ENCODE measurements around the gene WNT9B. TPM values are rescaled to one million over a fixed set of nuclear protein-coding genes. Genes with fewer than 3 reads are reported as not detected.

The WNT9B gene
- total RNA-seq, 4 donors from 2014 or later = not detected

DNA sequence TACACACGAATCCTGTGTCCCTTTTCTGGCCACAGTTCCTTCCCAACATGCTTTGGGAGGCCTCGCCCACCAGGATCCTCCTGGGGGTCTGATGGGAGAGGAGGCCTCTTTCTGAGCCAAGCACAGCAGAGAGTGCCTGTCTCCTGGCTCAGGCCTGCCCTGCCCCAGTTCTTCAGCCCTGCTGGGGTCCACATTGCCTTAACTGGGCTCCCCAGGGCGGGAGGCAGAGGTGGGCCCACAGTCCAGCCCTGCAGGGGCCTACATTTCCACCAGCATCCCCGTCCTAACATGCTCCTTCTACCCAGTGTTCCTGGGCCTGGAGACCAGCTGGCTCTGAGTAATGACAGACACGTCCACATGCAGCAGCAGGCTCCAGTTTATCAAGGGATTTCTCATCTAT, 29.6 kb downstream of the WNT9B start:
- WGBS, 2 donors (ENCODE audit: low coverage in 1 of 2) = 74% methylated on average over 5 of the region's 5 CpGs; no CpG with 5 or more reads in 1 of the 2 donors
- in situ Hi-C loops (cut with MboI; ENCODE audit: low pct_ligation_motif_present in 1 of 4, low pct_unique_long_range_greater_than_20kb in 1 of 4, low sequenced_read_pairs in 3 of 4) (no loop called here), intact Hi-C loops (cut with DNase I; ENCODE audit: low total_unique reads) (no loop called here)
- Histone ChIP-seq H3K36me3 (no peaks in the 10 kb centered on the region), H3K4me1 (no peaks in the 10 kb centered on the region), H3K4me3 (no peak overlapping the region), H3K9me3 (no peaks in the 10 kb centered on the region), H3K27me3 (peaks cover 14% of the 10 kb centered on the region), H3K27ac (no peak overlapping the region)
- TF ChIP-seq, protein P1, sequence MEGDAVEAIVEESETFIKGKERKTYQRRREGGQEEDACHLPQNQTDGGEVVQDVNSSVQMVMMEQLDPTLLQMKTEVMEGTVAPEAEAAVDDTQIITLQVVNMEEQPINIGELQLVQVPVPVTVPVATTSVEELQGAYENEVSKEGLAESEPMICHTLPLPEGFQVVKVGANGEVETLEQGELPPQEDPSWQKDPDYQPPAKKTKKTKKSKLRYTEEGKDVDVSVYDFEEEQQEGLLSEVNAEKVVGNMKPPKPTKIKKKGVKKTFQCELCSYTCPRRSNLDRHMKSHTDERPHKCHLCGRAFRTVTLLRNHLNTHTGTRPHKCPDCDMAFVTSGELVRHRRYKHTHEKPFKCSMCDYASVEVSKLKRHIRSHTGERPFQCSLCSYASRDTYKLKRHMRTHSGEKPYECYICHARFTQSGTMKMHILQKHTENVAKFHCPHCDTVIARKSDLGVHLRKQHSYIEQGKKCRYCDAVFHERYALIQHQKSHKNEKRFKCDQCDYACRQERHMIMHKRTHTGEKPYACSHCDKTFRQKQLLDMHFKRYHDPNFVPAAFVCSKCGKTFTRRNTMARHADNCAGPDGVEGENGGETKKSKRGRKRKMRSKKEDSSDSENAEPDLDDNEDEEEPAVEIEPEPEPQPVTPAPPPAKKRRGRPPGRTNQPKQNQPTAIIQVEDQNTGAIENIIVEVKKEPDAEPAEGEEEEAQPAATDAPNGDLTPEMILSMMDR (IDR thresholded peaks at IDR 0.05) = no peak
- TF ChIP-seq POLR2AphosphoS5 (IDR thresholded peaks at IDR 0.05) = no peak
- DNase-seq = no peak

DNA sequence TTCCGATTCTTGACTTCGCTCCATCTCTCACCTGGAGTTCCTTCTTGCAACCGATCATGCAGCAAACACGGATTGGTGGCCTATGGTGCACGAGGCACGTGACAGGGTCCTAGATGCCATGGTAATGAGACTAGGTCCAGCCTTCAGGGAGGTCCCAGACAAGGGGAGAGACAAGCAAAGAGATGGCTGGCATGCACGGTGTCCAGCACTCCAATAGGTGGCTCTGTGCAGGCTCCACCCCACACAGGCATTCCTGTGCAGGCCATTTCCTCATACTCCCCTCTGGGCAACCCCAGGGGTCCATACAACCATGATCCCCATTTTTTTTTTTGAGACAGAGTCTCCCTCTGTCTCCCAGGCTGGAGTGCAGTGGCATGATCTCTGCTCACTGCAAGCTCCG, 31.3 kb downstream of the WNT9B start:
- H3K27ac ChIP-seq = no peak overlapping the region
- H3K4me3 ChIP-seq = no peak overlapping the region
- no peaks in the 10 kb centered on the region for H3K4me1 ChIP-seq
- peaks cover 14% of the 10 kb centered on the region for H3K27me3 ChIP-seq
- TF ChIP-seq EP300 (IDR thresholded peaks at IDR 0.05; ENCODE audit: low read depth) = no peak
- TF ChIP-seq, protein P1 (IDR thresholded peaks at IDR 0.05) = no peak
- no peak for TF ChIP-seq POLR2A (IDR thresholded peaks at IDR 0.05)
- no peak for TF ChIP-seq POLR2AphosphoS5 (IDR thresholded peaks at IDR 0.05)
- H3K36me3 ChIP-seq = no peaks in the 10 kb centered on the region
- intact Hi-C loops (cut with DNase I; ENCODE audit: low total_unique reads) (no loop called here), in situ Hi-C loops (cut with MboI; ENCODE audit: low pct_ligation_motif_present in 1 of 4, low pct_unique_long_range_greater_than_20kb in 1 of 4, low sequenced_read_pairs in 3 of 4) (no loop called here)
- H3K9me3 ChIP-seq = no peaks in the 10 kb centered on the region
- DNase-seq = no peak
- 85 to 92% methylated on average over 2 to 8 of the region's 8 CpGs for WGBS, 2 donors (ENCODE audit: low coverage in 1 of 2)

DNA sequence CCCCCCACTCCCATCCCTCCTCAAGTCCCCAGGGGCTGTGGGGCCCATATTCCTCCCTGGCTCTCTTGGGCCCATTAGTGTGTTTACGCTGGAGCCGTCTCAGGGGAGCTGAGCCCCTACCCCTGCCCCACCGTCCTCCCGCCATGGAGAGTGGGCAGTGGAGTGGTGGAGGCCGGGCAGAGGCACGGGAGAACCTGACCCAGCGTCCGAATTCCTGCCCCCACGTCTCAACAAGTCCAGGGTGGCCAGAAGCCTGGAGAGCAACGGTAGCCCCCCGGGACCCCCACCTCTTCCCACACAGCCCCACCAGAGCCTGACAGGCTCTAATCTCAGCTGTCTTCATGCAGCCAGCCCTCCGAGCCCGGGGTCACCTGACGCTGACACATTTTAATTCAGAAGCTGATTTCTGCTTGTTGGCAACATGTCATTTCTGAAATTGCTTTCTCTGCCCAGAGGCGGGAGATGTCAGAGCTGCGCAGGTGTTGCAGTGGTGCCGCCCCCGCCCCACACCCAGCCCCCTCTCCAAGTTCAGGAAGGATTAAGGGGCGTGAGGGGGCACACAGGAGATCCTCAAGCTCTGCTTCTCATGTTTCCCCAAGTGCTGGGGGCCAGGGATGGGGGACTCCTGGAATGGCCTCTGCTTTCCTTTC, 32.6 kb downstream of the WNT9B start:
- H3K9me3 ChIP-seq = no peaks in the 10 kb centered on the region
- intact Hi-C loops (cut with DNase I; ENCODE audit: low total_unique reads) (no loop called here), in situ Hi-C loops (cut with MboI; ENCODE audit: low pct_ligation_motif_present in 1 of 4, low pct_unique_long_range_greater_than_20kb in 1 of 4, low sequenced_read_pairs in 3 of 4) (no loop called here)
- H3K27me3 ChIP-seq = peaks cover 17% of the 10 kb centered on the region
- H3K4me3 ChIP-seq = no peak overlapping the region
- TF ChIP-seq EP300 (IDR thresholded peaks at IDR 0.05; ENCODE audit: low read depth) (no peak), POLR2AphosphoS5 (IDR thresholded peaks at IDR 0.05) (no peak), POLR2A (IDR thresholded peaks at IDR 0.05) (no peak)
- TF ChIP-seq, protein P1 (IDR thresholded peaks at IDR 0.05) = no peak
- no peak overlapping the region for H3K27ac ChIP-seq
- no peaks in the 10 kb centered on the region for H3K36me3 ChIP-seq
- no peaks in the 10 kb centered on the region for H3K4me1 ChIP-seq
- 53 to 73% methylated on average over 3 to 19 of the region's 19 CpGs for WGBS, 2 donors (ENCODE audit: low coverage in 1 of 2)
- DNase-seq = no peak

DNA sequence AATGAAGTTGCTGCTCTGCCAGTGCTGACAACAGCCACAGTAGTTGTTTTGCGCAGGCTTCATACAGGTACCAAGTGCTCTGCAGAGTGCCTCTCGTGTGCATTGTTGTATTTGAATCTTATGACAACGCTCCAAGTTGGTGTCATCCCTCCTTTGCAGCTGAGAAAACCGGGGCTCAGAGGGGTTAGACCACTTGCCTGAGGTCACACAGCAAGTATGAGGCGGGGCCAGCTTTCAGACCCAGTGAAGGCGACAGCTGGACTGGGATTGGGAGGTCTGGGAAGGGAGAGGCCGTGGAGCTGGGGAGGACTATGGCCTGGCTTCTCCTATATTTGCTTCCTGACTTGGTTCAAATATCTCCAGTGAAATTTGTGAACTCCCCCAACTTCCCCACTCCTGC, 33.2 kb downstream of the WNT9B start:
- H3K27ac ChIP-seq = no peak overlapping the region
- H3K4me1 ChIP-seq = no peaks in the 10 kb centered on the region
- WGBS, 2 donors (ENCODE audit: low coverage in 1 of 2) = 78% methylated on average over 7 of the region's 7 CpGs; no CpG with 5 or more reads in 1 of the 2 donors
- no peak overlapping the region for H3K4me3 ChIP-seq
- in situ Hi-C loops (cut with MboI; ENCODE audit: low pct_ligation_motif_present in 1 of 4, low pct_unique_long_range_greater_than_20kb in 1 of 4, low sequenced_read_pairs in 3 of 4) (no loop called here), intact Hi-C loops (cut with DNase I; ENCODE audit: low total_unique reads) (no loop called here)
- no peaks in the 10 kb centered on the region for H3K36me3 ChIP-seq
- peaks cover 19% of the 10 kb centered on the region for H3K27me3 ChIP-seq
- TF ChIP-seq EP300 (IDR thresholded peaks at IDR 0.05; ENCODE audit: low read depth) (no peak), POLR2A (IDR thresholded peaks at IDR 0.05) (no peak), POLR2AphosphoS5 (IDR thresholded peaks at IDR 0.05) (no peak)
- TF ChIP-seq, protein P1 (IDR thresholded peaks at IDR 0.05) = no peak
- no peak for DNase-seq
- H3K9me3 ChIP-seq = no peaks in the 10 kb centered on the region
